Keratinocyte (primary cell): ENCODE measurements around the gene TSPYL1.

Source experiments
- CTCF ChIP-seq, 3 experiments: IDR thresholded peaks in 1 of 3; conservative IDR thresholded peaks in 1 of 3; optimal IDR thresholded peaks in 1 of 3; 2 replicates in 2 of 3; 3 replicates in 1 of 3; pipeline versions ENCODE3 to v1.5.1; 2011; ENCODE audit warnings: low read length in 3 of 3, mild to moderate bottlenecking in 3 of 3, moderate library complexity in 2 of 3, control low read depth in 1 of 3, inconsistent platforms in 1 of 3; ENCODE audit not compliant: insufficient read depth in 2 of 3; ENCODE audit errors: extremely low read depth in 1 of 3
- EZH2 ChIP-seq: IDR thresholded peaks from one replicate; pipeline ENCODE4 v1.6.1; 2012; ENCODE audit warnings: inconsistent platforms, mild to moderate bottlenecking, low read length, moderate library complexity

GRCh38 chr6:116289876-116290275 is 10.1 kb upstream of the TSPYL1 start:
- TF ChIP-seq CTCF (optimal IDR thresholded peaks at IDR 0.05 in 1 of 3, IDR thresholded peaks at IDR 0.05 in 1 of 3, conservative IDR thresholded peaks at IDR 0.05 in 1 of 3; ENCODE audit: extremely low read depth in 1 of 3, insufficient read depth in 2 of 3, low read length in 3 of 3) (no peak), EZH2 (no peak)
